GM12865 (cell line): ENCODE measurements around the gene SSH2.

Source experiments
- DNase-seq: peaks from one replicate; pipeline ENCODE4 v3.0.0; 2010; ENCODE audit warnings: low read depth
- H3K4me3 ChIP-seq: 2 replicates; pipeline ENCODE4 v1.5.1; 2011; ENCODE audit warnings: mild to moderate bottlenecking, low read depth, low read length, control low read depth
- CTCF ChIP-seq: IDR thresholded peaks from 2 replicates; pipeline ENCODE4 v1.5.1; 2011; ENCODE audit warnings: low read length, control low read depth, low read depth, inconsistent platforms; ENCODE audit not compliant: insufficient read depth; ENCODE audit errors: missing control alignments

The SSH2 gene

GRCh38 chr17:29633886-29634285 is 296.1 kb downstream of the SSH2 start:
- no peak overlapping the region for H3K4me3 ChIP-seq
- DNase-seq: no peak
- TF ChIP-seq CTCF: no peak

GRCh38 chr17:29630630-29631193 is 299.3 kb downstream of the SSH2 start:
- no peak overlapping the region for H3K4me3 ChIP-seq
- DNase-seq: no peak
- no peak for TF ChIP-seq CTCF

GRCh38 chr17:29629839-29630238 is 300.2 kb downstream of the SSH2 start:
- no peak for DNase-seq
- TF ChIP-seq CTCF: no peak
- no peak overlapping the region for H3K4me3 ChIP-seq

GRCh38 chr17:29628644-29629043 is 301.4 kb downstream of the SSH2 start:
- no peak for TF ChIP-seq CTCF
- H3K4me3 ChIP-seq: no peak overlapping the region
- DNase-seq: no peak

GRCh38 chr17:29627951-29628350 is 302.1 kb downstream of the SSH2 start:
- no peak for TF ChIP-seq CTCF
- H3K4me3 ChIP-seq: no peak overlapping the region
- no peak for DNase-seq

GRCh38 chr17:29625037-29625750 is 304.8 kb downstream of the SSH2 start:
- no peak for TF ChIP-seq CTCF
- DNase-seq: no peak
- no peak overlapping the region for H3K4me3 ChIP-seq

- H3K4me3 ChIP-seq: no peak overlapping the region
- no peak for DNase-seq
- TF ChIP-seq CTCF: no peak
These were observed 305.4 kb downstream of the SSH2 start for GRCh38 chr17:29624586-29624985.
